NB4 (cell line): ENCODE results near the gene CHPF2.

Experiments used
- MYC ChIP-seq: IDR thresholded peaks from 2 replicates; pipeline ENCODE4 v1.6.1; 2011; ENCODE audit warnings: low read depth, low read length
- POLR2A ChIP-seq: IDR thresholded peaks from 2 replicates; pipeline ENCODE4 v1.6.1; 2011; ENCODE audit warnings: mild to moderate bottlenecking; ENCODE audit not compliant: insufficient read length; ENCODE audit errors: extremely low read depth
- TF ChIP-seq, protein P1 (sequence below): IDR thresholded peaks from one replicate; pipeline ENCODE4 v1.5.1; 2012; ENCODE audit warnings: low read depth, low read length

DNA sequence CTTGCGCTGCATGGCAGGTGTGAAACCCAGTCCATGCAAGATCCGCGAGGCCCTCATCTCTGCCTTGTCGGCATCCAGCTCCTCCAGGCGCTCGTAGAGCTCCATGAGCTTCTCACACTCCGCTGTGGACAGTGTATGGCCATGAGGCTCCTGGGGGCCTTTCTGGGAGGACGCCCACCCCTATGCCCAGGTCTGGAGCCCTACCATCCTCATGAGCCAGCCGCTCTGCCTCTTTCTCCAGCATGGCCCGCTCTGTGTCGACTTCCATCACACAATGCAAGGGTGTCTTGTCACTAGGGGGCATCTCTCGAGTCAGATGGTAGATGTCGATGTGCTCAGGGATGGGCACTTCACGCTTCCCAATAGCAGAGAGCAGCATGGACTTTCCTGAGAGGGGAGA lies 8.6 kb upstream of the CHPF2 start:
- TF ChIP-seq, protein P1, sequence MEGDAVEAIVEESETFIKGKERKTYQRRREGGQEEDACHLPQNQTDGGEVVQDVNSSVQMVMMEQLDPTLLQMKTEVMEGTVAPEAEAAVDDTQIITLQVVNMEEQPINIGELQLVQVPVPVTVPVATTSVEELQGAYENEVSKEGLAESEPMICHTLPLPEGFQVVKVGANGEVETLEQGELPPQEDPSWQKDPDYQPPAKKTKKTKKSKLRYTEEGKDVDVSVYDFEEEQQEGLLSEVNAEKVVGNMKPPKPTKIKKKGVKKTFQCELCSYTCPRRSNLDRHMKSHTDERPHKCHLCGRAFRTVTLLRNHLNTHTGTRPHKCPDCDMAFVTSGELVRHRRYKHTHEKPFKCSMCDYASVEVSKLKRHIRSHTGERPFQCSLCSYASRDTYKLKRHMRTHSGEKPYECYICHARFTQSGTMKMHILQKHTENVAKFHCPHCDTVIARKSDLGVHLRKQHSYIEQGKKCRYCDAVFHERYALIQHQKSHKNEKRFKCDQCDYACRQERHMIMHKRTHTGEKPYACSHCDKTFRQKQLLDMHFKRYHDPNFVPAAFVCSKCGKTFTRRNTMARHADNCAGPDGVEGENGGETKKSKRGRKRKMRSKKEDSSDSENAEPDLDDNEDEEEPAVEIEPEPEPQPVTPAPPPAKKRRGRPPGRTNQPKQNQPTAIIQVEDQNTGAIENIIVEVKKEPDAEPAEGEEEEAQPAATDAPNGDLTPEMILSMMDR: no peak
- TF ChIP-seq POLR2A: no peak
- no peak for TF ChIP-seq MYC
